GM19372 (cell line): ENCODE measurements around the gene ARID5B.

ENCODE experiments used
- ATAC-seq: cut with Tn5 transposase; IDR thresholded peaks from one replicate; pipeline ENCODE4 v1.9.1; 2021; ENCODE audit warnings: mild to moderate bottlenecking, low read depth, moderate library complexity; ENCODE audit not compliant: unreplicated experiment

ARID5B gene

GRCh38 chr10:62112300-62112699 lies 210.8 kb downstream of the ARID5B start:
- ATAC-seq, result no peak

DNA sequence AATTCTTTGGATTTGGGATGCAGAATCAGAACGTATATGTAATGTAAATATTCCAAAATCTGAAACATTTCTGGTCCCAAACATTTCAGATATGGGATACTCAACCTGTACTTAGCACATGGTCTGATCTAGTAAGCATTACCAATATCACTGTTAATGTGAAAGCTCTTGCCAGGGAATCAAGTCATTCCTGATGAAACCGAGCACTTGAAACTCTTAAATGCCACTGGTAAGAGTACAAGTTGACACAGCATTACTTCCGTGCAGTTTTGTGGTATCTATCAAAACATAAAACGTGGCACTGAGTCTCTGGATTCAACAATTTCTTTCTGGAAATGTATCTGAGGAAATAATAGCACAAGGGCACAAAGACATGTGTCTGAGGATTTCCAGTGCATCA lies 211.5 kb downstream of the ARID5B start:
- ATAC-seq, result no peak

GRCh38 chr10:62113680-62114079 lies 212.2 kb downstream of the ARID5B start:
- no peak for ATAC-seq

DNA sequence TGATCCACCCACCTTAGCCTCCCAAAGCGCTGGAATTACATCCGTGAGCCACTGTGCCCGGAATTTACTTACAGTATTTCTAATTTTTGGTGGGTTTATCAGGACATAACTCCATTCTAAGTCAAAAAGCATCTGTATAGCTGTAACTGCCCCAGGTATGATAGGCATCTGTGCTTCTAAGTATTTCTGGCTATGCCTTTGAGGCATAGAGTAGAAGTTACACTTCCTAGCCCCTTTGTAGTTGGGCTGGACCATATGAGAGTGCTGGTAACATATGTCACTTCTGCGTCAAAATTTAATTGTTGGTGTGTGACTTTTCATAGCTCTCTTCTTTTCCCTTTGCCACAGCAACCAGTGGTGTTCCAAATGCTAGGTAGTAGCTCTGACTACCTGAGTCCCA lies 213.8 kb downstream of the ARID5B start:
- ATAC-seq, result no peak

DNA sequence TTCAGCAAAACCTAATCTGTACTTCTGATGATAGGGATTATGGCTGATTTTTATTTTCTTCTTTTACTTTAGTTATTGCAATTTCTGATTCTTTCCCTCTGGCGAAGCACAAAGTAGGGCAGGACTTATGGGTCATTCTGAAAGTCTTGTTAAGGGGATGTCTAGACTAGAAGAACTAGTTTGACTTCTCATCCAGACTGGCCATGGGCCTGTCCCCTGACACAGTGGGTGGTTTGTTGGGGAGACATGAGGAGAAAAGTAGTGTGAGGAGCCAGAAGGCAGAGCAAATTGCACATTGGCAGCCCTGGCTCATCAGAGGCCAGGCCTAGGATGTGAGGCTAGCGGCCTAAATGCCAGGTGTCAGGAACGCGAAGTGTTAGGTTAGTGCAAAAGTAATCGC lies 214.3 kb downstream of the ARID5B start:
- ATAC-seq, result no peak

DNA sequence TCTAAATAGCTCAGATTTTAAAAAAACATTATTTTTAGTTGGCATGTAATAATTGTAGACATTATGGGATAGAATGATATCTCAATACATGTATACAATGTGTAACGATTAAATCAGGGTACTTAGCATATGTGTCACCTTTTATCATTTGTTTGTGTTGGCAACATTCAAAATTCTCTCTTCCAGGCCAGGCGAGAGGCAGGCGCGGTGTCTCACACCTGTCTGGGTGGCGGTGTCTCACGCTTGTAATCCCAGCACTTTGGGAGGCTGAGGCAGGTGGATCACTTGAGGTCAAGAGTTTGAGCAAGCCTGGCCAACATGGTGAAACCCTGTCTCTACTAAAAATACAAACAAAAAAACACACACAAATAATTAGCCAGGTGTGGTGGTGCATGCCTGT lies 215.4 kb downstream of the ARID5B start:
- ATAC-seq, result no peak

DNA sequence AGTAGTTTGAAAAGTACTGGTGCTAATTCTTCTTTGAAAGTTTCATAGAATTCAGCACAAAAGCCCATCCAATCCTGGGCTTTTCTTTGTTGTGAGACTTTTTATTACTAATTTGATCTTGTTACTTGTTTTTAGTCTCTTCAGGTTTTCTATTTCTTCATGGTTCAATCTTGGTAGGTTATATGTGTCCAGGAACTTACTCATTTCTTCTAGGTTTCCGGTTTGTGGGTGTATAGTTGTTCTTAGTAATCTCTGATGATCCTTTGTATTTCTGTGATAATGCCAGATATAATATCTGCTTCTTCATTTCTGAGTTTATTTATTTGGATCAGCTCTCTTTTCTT lies 219.7 kb downstream of the ARID5B start:
- no peak for ATAC-seq

DNA sequence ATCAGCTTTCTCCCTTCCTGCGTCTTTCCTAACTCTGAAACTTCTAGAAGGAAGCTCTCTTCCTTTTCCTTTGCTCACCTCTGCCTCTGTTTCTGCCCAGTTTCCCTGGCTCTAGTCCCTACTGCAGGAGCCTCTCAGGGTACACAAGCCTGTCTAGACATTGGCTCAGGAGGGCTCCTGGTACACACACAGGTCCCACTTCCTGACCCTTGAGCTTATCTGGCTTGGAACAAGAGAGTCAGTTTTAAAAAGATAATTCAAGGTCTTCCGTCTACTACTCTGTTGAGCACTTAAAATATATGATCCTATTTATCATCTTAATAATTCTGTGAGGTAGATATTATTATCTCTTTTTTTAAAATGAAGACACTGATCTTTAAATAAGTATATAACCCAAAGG lies 226.5 kb downstream of the ARID5B start:
- ATAC-seq, result no peak

DNA sequence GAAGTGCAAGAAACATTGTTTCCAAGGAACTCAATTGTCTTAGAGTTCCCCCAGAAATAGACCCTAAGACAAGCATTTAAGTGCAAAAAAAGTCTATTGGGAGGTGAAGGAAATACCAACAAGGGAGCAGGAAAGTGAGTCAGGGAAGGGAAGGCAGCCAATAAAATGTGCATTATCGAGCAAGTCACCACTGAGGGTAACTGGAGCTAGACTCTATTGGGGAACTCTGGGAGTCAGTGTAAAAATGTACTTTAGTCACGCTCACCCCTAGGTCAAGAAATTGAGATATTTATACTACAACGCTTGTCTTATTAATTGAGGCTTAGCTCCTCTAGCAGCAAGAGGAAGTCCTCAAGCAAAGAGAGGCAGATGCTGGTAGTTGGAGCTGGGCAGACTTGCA lies 229.4 kb downstream of the ARID5B start:
- no peak for ATAC-seq

GRCh38 chr10:62131724-62132123 lies 230.2 kb downstream of the ARID5B start:
- no peak for ATAC-seq

GRCh38 chr10:62133618-62134017 lies 232.1 kb downstream of the ARID5B start:
- peak; percentile 91 for ATAC-seq

GRCh38 chr10:62136931-62137330 lies 235.4 kb downstream of the ARID5B start:
- ATAC-seq, result no peak
